Stomach (tissue), 4 donors: Measurements from ENCODE around the gene UBR4.

Experiments
- CTCF ChIP-seq, 7 experiments: fragments of 450-650 bp in 4 of 7; fragments of 200-600 bp in 3 of 7; sonication (generic) in 3 of 7; IDR thresholded peaks; one replicate each; pipeline ENCODE4 v1.5.1; 2016 to 2019; ENCODE audit warnings: antibody characterized with exemption in 7 of 7, control low read depth in 2 of 7, mild to moderate bottlenecking in 1 of 7
- POLR2A ChIP-seq, 4 donors: fragments of 450-650 bp; IDR thresholded peaks; one replicate each; pipeline ENCODE4 v1.6.1; 2016; ENCODE audit warnings: antibody characterized with exemption in 4 of 4, control low read depth in 2 of 4, mild to moderate bottlenecking in 1 of 4, moderate library complexity in 1 of 4

- TF ChIP-seq CTCF (IDR thresholded peaks at IDR 0.05) (no peak), POLR2A (IDR thresholded peaks at IDR 0.05) (no peak)
Observed at GRCh38 chr1:19032413-19032695, 177.7 kb downstream of the UBR4 start.
